RWPE1 (cell line): ENCODE results near the gene H1-8.

Experiments
- CTCF ChIA-PET: fragments of 350-600 bp; sonication (Branson Sonifier 250); formaldehyde crosslinking; extraction: SDS; loops from one replicate; lab custom pipeline; 2021; lab: Yijun Ruan, JAX
- POLR2A ChIA-PET: fragments of 400-600 bp; formaldehyde crosslinking; extraction: SDS; loops from one replicate; lab custom pipeline; 2020; ENCODE audit warnings: antibody characterized with exemption; ENCODE audit not compliant: low non-redundant PET; lab: Yijun Ruan, JAX
- DNase-seq: peaks from one replicate; pipeline ENCODE4 v3.0.0; 2012; ENCODE audit warnings: low spot score
- H3K27ac ChIP-seq: fragments of 450-650 bp; 2 replicates; pipeline ENCODE4 v1.5.1; 2017
- CTCF ChIP-seq: fragments of 450-650 bp; conservative IDR thresholded peaks from 2 replicates; pipeline ENCODE4 v1.5.1; 2017; ENCODE audit warnings: low read depth, mild to moderate bottlenecking

The H1-8 gene

GRCh38 chr3:129582799-129583198, 39.8 kb downstream of the H1-8 start:
- POLR2A ChIA-PET: no interaction called here
- DNase-seq: no peak
- TF ChIP-seq CTCF: no peak
- H3K27ac ChIP-seq: no peak overlapping the region
- CTCF ChIA-PET: no interaction called here

DNA sequence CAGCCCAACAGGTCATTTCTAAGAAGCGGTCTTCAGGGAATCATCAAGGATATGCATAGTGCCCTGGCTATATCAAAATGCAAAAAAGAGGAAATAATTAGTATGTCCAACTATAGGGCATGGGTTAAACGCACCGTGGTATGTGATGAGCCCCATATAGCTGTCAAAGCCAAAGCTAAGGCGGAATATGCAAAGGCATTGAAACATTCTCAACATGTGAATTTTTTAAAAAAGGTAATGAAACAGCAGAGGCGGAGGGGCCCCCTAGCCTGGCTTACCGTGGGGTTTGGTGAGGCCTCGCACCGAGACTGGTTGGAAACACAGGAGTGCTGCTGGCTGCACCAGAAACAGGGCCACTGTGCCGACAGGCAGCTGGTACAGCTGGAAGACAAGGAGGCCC, 40.3 kb downstream of the H1-8 start:
- ChIA-PET POLR2A (no interaction called here), CTCF (no interaction called here)
- no peak for DNase-seq
- no peak for TF ChIP-seq CTCF
- no peak overlapping the region for H3K27ac ChIP-seq

- TF ChIP-seq CTCF: no peak
- ChIA-PET POLR2A (no interaction called here), CTCF (no interaction called here)
- no peak for DNase-seq
- no peak overlapping the region for H3K27ac ChIP-seq
These were observed 41.7 kb downstream of the H1-8 start for GRCh38 chr3:129584631-129585030.

GRCh38 chr3:129585949-129586657, 43.1 kb downstream of the H1-8 start:
- ChIA-PET CTCF (no interaction called here), POLR2A (no interaction called here)

GRCh38 chr3:129586746-129587430, 43.9 kb downstream of the H1-8 start:
- POLR2A ChIA-PET: no interaction called here
- no peak for TF ChIP-seq CTCF
- DNase-seq: peak; percentile 42
- peak overlapping the region; percentile 86 for H3K27ac ChIP-seq
- CTCF ChIA-PET: interaction anchor here (0.8 kb wide), 1 partner anchor 10 kb away, joined by 3 read pairs; no protein-coding TSS in a partner anchor

More at GRCh38 chr3:129585949-129586657, 43.1 kb downstream of the H1-8 start:
- no peak for DNase-seq
- H3K27ac ChIP-seq: peak overlapping the region; percentile 86
- no peak for TF ChIP-seq CTCF

GRCh38 chr3:129587566-129588210, 44.7 kb downstream of the H1-8 start:
- ChIA-PET CTCF (interaction anchor here (0.8 kb wide), 1 partner anchor 11 kb away, joined by 3 read pairs; no protein-coding TSS in a partner anchor), POLR2A (no interaction called here)
- no peak for TF ChIP-seq CTCF
- peak overlapping the region; percentile 86 for H3K27ac ChIP-seq
- no peak for DNase-seq
